Measurements from ENCODE around the gene POLR3GL.

GRCh38 chr1:145947551-145947950 is 16.9 kb upstream of the POLR3GL start:
- TF ChIP-seq CTCF (IDR thresholded peaks at IDR 0.05; ENCODE audit: borderline replicate concordance, extremely low read depth, low read length, poor library complexity, severe bottlenecking) (no peak), EZH2 (IDR thresholded peaks at IDR 0.05; ENCODE audit: borderline replicate concordance, low read depth, low read length, severe bottlenecking) (no peak)
